SU-DHL-6 (cell line): ENCODE data around the gene LIX1.
"Not testable (repeated sequence)": the region's sequence is repeated elsewhere in the genome, so short reads cannot be mapped to it uniquely, and the experiment has no call there.

ENCODE experiments used
- H2AFZ ChIP-seq: fragments of 200-600 bp; sonication (generic); 2 replicates; pipeline ENCODE4 v1.6.1; 2014; ENCODE audit warnings: low read depth, mild to moderate bottlenecking, moderate library complexity, mixed read lengths, antibody characterized with exemption, low read length; ENCODE audit not compliant: severe bottlenecking
- H3F3A ChIP-seq: fragments of 200-600 bp; shearing (Covaris generic); 2 replicates; pipeline ENCODE4 v1.6.0; 2016; ENCODE audit warnings: antibody characterized with exemption, mild to moderate bottlenecking; ENCODE audit not compliant: insufficient read depth
- H3K27ac ChIP-seq: fragments of 200-600 bp; sonication (generic); 2 replicates; pipeline ENCODE4 v1.5.1; 2016; ENCODE audit warnings: low read depth, mild to moderate bottlenecking, low read length, moderate library complexity, mixed read lengths
- H3K27me3 ChIP-seq: fragments of 200-600 bp; sonication (generic), shearing (Covaris generic); 2 replicates; pipeline ENCODE4 v1.6.0; 2014; ENCODE audit warnings: mild to moderate bottlenecking, low read length
- H3K36me3 ChIP-seq: fragments of 200-600 bp; sonication (generic); 2 replicates; pipeline ENCODE4 v1.6.1; 2014; ENCODE audit warnings: mild to moderate bottlenecking, low read length, mixed read lengths
- H3K4me2 ChIP-seq: fragments of 300-600, 200-600 bp; shearing (Covaris generic), sonication (generic); 2 replicates; pipeline ENCODE4 v1.6.0; 2014; ENCODE audit warnings: low read length, low read depth, mild to moderate bottlenecking; ENCODE audit not compliant: poor library complexity, severe bottlenecking
- H3K4me3 ChIP-seq: fragments of 200-600 bp; sonication (generic); 2 replicates; pipeline ENCODE4 v1.5.1; 2014; ENCODE audit warnings: antibody characterized with exemption, low read length, mild to moderate bottlenecking, mixed read lengths; ENCODE audit not compliant: insufficient read depth, poor library complexity, severe bottlenecking
- H3K79me2 ChIP-seq: fragments of 200-600 bp; sonication (generic); 2 replicates; pipeline ENCODE4 v1.6.1; 2014; ENCODE audit warnings: mild to moderate bottlenecking, low read length, moderate library complexity; ENCODE audit not compliant: insufficient read depth
- H3K9ac ChIP-seq: fragments of 200-600 bp; sonication (generic); 2 replicates; pipeline ENCODE4 v1.7.0; 2014; ENCODE audit warnings: mild to moderate bottlenecking, low read length
- H3K9me2 ChIP-seq: fragments of 200-600 bp; sonication (generic); replicated peaks from 2 replicates; pipeline ENCODE4 v1.6.1; 2014; ENCODE audit warnings: low read length; ENCODE audit not compliant: insufficient read depth
- H3K9me3 ChIP-seq: fragments of 200-600 bp; sonication (generic); 2 replicates; pipeline ENCODE4 v1.6.1; 2014; ENCODE audit warnings: low read length, mixed read lengths; ENCODE audit not compliant: insufficient read depth
- H4K20me1 ChIP-seq: fragments of 200-600 bp; sonication (generic); 2 replicates; pipeline ENCODE4 v1.6.1; 2014; ENCODE audit warnings: low read depth, mild to moderate bottlenecking, antibody characterized with exemption, low read length, moderate library complexity, mixed read lengths
- EZH2phosphoT487 ChIP-seq: fragments of 200-600 bp; sonication (generic), shearing (Covaris generic); conservative IDR thresholded peaks from 2 replicates; pipeline ENCODE4 v1.6.1; 2018; ENCODE audit warnings: mild to moderate bottlenecking, antibody characterized with exemption, low read length, moderate library complexity, mixed read lengths
- TF ChIP-seq, protein P1 (sequence below): fragments of 200-600 bp; sonication (generic); IDR thresholded peaks from one replicate; pipeline ENCODE4 v1.5.1; 2017; ENCODE audit warnings: antibody characterized with exemption, mild to moderate bottlenecking, low read length, moderate library complexity; ENCODE audit not compliant: insufficient read depth, poor library complexity, severe bottlenecking

Gene LIX1

DNA sequence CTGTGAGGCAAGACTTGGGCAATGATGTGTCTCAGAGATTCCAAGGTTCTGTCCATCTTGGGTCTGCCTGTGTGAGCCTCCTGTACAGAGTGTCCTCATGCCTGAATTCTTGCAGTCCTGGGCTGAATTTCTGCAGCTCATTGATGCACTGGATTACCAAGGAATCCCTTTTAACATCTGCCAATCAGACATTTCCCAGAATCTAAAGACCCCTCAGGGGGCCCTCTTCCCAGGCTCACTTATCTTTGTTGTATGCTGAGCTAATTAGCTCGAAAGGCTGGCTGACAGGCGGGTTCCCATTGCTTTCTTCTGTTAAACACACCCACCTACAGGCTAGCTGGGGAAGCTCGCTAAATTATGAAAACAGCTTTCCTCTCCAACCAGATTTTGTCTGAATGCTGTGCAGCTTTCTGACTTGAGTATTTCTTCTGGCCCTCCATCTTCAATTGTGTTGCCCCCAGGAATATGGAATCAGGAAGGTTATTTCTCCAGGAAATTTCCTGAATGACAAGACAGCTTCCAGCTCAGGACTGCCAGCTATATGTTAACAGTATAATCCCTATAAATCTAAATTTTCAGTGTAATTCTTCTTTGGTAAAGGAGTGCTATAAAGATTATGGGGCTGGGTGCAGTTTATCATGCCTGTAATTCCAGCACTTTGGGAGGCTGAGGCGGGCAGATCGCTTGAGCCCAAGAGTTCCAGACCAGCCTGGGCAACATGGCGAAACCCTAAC, at the start of gene LIX1:
Gene LIX1, minus strand, starts transcription at position 91 of the 734 bp plus-strand sequence. Its CDS starts 35 bp downstream, at position 56.
- H2AFZ ChIP-seq: peak within 1 kb of the TSS; percentile 15
- no peak within 1 kb of the TSS for H3K9ac ChIP-seq
- H3F3A ChIP-seq: no peaks in the 10 kb centered on the region
- no peaks in the 10 kb centered on the region for H3K9me2 ChIP-seq
- no peak within 1 kb of the TSS for H3K27ac ChIP-seq
- H3K79me2 ChIP-seq: no peaks in the 10 kb centered on the region
- H3K4me3 ChIP-seq: no peak within 1 kb of the TSS
- no peak within 1 kb of the TSS for H3K4me2 ChIP-seq
- H4K20me1 ChIP-seq: no peaks in the 10 kb centered on the region
- no peaks in the 10 kb centered on the region for H3K27me3 ChIP-seq
- no peaks in the 10 kb centered on the region for H3K36me3 ChIP-seq
- H3K9me3 ChIP-seq: no peaks in the 10 kb centered on the region
- TF ChIP-seq EZH2phosphoT487: no peak
- TF ChIP-seq, protein P1, sequence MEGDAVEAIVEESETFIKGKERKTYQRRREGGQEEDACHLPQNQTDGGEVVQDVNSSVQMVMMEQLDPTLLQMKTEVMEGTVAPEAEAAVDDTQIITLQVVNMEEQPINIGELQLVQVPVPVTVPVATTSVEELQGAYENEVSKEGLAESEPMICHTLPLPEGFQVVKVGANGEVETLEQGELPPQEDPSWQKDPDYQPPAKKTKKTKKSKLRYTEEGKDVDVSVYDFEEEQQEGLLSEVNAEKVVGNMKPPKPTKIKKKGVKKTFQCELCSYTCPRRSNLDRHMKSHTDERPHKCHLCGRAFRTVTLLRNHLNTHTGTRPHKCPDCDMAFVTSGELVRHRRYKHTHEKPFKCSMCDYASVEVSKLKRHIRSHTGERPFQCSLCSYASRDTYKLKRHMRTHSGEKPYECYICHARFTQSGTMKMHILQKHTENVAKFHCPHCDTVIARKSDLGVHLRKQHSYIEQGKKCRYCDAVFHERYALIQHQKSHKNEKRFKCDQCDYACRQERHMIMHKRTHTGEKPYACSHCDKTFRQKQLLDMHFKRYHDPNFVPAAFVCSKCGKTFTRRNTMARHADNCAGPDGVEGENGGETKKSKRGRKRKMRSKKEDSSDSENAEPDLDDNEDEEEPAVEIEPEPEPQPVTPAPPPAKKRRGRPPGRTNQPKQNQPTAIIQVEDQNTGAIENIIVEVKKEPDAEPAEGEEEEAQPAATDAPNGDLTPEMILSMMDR: peak; percentile 54

DNA sequence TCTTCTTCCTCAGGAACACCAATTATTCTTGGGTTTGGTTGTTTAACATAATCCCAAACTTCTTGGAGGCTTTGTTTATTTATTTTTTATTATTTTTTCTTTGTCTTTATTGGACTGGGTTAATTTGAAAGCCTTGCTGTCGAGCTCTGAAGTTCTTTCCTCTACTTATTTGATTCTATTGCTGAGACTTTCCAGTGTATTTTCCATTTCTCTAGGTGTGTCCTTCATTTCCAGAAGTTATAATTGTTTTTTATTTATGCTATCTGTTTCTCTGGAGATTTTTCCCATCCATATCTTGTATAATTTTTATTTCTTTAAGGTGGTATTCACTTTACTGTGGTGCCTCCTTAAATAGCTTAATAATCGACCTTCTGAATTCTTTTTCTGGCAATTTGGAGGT, 49.5 kb upstream of the LIX1 start:
- no peak overlapping the region for H3K4me2 ChIP-seq
- H3K9me3 ChIP-seq: no peaks in the 10 kb centered on the region
- TF ChIP-seq EZH2phosphoT487: no peak
- TF ChIP-seq, protein P1: no peak

DNA sequence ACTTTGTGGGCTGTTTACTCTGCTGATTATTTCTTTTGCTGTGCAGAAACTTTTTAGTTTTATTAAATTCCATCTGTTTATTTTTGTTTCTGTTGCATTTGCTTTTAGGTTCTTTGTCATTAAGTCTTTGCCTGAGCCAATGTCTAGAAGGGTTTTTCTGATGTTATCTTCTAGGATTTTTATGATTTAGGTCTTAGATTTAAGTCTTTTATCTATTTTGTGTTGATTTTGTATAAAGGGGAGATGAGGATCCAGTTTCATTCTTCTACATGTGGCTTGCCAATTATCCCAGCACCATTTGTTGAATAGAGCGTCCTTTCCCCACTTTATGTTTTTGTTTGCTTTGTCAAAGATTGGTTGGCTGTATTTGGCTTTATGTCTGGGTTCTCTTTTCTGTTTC, 47.1 kb upstream of the LIX1 start:
- not testable (repeated sequence) for H2AFZ ChIP-seq, H3K4me3 ChIP-seq, H3F3A ChIP-seq, H4K20me1 ChIP-seq, H3K36me3 ChIP-seq, H3K27me3 ChIP-seq, H3K9ac ChIP-seq, H3K9me2 ChIP-seq, H3K4me2 ChIP-seq, H3K9me3 ChIP-seq, H3K27ac ChIP-seq, H3K79me2 ChIP-seq

More for the DNA sequence above, 49.5 kb upstream of the LIX1 start:
- H3K4me3 ChIP-seq: no peak overlapping the region
- no peaks in the 10 kb centered on the region for H4K20me1 ChIP-seq
- no peak overlapping the region for H2AFZ ChIP-seq
- H3K9ac ChIP-seq: no peak overlapping the region
- H3K27me3 ChIP-seq: no peaks in the 10 kb centered on the region
- no peak overlapping the region for H3K27ac ChIP-seq
- no peaks in the 10 kb centered on the region for H3K79me2 ChIP-seq
- H3K9me2 ChIP-seq: no peaks in the 10 kb centered on the region
- H3F3A ChIP-seq: no peaks in the 10 kb centered on the region
- H3K36me3 ChIP-seq: no peaks in the 10 kb centered on the region

DNA sequence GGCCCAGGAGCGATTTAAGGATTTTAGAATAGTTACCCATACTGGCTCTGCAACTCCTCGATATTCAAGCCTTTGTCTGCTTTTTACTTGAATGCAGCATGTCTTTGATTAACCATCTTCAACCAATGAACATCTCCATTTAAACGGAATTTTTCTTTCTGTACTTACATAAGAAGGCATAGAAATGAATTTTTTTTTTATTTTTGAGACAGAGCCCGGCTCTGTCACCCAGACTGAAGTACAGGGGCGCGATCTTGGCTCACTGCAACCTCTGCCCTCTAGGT, 41.5 kb upstream of the LIX1 start:
- Histone ChIP-seq H3K9me2 (no peaks in the 10 kb centered on the region), H3K9ac (peak overlapping the region; percentile 79), H3K4me3 (peak overlapping the region; percentile 87), H3K27me3 (no peaks in the 10 kb centered on the region), H3K36me3 (peaks cover 10% of the 10 kb centered on the region), H3K79me2 (peaks cover 29% of the 10 kb centered on the region), H3K27ac (peak overlapping the region; percentile 90), H3K9me3 (no peaks in the 10 kb centered on the region), H4K20me1 (no peaks in the 10 kb centered on the region), H3K4me2 (peak overlapping the region; percentile 77), H2AFZ (peak overlapping the region; percentile 82), H3F3A (peaks cover 3% of the 10 kb centered on the region)
- TF ChIP-seq EZH2phosphoT487: no peak
